ENCODE measurements around the gene KXD1. TPM values are rescaled to one million over a fixed set of nuclear protein-coding genes. Genes with fewer than 3 reads are reported as not detected.

Gene KXD1
- total RNA-seq, 4 donors from 2014 or later, result 97.2 to 145 (median 120) TPM

DNA sequence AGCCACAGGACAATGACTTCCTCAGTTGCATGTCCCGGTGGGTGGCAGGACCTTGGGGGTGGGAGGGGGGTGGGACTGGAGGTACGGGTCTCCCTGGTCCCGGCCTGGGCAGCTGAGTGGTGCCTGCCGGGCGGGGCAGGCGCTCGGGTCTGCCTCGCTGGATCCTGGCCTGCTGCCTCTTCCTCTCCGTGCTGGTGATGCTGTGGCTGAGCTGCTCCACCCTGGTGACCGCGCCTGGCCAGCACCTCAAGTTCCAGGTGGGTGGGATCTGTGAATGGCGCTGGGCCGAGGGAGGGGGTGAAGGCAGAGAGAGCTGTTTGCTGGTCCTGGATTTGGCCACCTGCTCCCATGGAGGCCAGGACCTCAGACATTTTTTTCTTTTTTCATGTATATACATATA lies 60.6 kb downstream of the KXD1 start:
- TF ChIP-seq CTCF (IDR thresholded peaks at IDR 0.05; ENCODE audit: low read depth), result no peak

Other genes starting within 250 kb of the KXD1 start
- 10 to 100 TPM; 70.3 to 87.7 (median 81.4) TPM for gene LSM4, start 234.8 kb upstream of the KXD1 start, total RNA-seq
- gene PGPEP1, start 217.3 kb upstream of the KXD1 start, total RNA-seq, result 10 to 100 TPM; 17.4 to 33.9 (median 22.6) TPM
- 10 to 100 TPM in 2 of 4 donors, 1 to 10 TPM in 2; 1.7 to 20.6 (median 8.4) TPM for gene GDF15, start 171.7 kb upstream of the KXD1 start, total RNA-seq
- gene LRRC25, start 160.2 kb upstream of the KXD1 start, total RNA-seq, result 10 to 100 TPM in 3 of 4 donors, 1 to 10 TPM in 1; 8.3 to 32.0 (median 18.7) TPM
- 10 to 100 TPM; 19.8 to 32.0 (median 23.1) TPM for gene SSBP4, start 138.5 kb upstream of the KXD1 start, total RNA-seq
- gene ISYNA1, start 119.7 kb upstream of the KXD1 start, total RNA-seq, result 10 to 100 TPM in 3 of 4 donors, 1 to 10 TPM in 1; 9.9 to 50.5 (median 11.4) TPM
- gene ELL, start 35.8 kb upstream of the KXD1 start, total RNA-seq, result 10 to 100 TPM; 14.3 to 16.1 (median 15.3) TPM
- gene FKBP8, start 14.3 kb upstream of the KXD1 start, total RNA-seq, result 100 to 1,000 TPM; 105 to 369 (median 280) TPM
- 100 to 1,000 TPM; 498 to 791 (median 619) TPM for gene UBA52, start 14.0 kb downstream of the KXD1 start, total RNA-seq
- gene REX1BD, start 30.9 kb downstream of the KXD1 start, total RNA-seq, result 100 to 1,000 TPM in 2 of 4 donors, 10 to 100 TPM in 2; 49.1 to 128 (median 99.7) TPM
- 100 to 1,000 TPM in 2 of 4 donors, 10 to 100 TPM in 2; 28.5 to 117 (median 84.3) TPM for gene CRLF1, start 48.9 kb downstream of the KXD1 start, total RNA-seq
- gene TMEM59L, start 55.0 kb downstream of the KXD1 start, total RNA-seq, result 1 to 10 TPM in 1 of 4 donors, under 1 TPM in 2, not detected in 1; 0.34 to 2.1 (median 0.88) TPM
- 10 to 100 TPM in 2 of 4 donors, 1 to 10 TPM in 2; 6.7 to 29.0 (median 12.1) TPM for gene KLHL26, start 79.2 kb downstream of the KXD1 start, total RNA-seq
- gene CRTC1, start 125.8 kb downstream of the KXD1 start, total RNA-seq, result 1 to 10 TPM; 2.0 to 8.3 (median 3.9) TPM
- gene COMP, start 233.4 kb downstream of the KXD1 start, total RNA-seq, result 10 to 100 TPM in 3 of 4 donors, 1 to 10 TPM in 1; 6.2 to 48.0 (median 14.2) TPM